ENCODE data around the gene FARS2.
A peak's percentile ranks its signal among the peaks of the same experiment; 100 is the strongest.

GRCh38 chr6:5723841-5724691 lies 462.8 kb downstream of the FARS2 start:
- TF ChIP-seq, protein P1, sequence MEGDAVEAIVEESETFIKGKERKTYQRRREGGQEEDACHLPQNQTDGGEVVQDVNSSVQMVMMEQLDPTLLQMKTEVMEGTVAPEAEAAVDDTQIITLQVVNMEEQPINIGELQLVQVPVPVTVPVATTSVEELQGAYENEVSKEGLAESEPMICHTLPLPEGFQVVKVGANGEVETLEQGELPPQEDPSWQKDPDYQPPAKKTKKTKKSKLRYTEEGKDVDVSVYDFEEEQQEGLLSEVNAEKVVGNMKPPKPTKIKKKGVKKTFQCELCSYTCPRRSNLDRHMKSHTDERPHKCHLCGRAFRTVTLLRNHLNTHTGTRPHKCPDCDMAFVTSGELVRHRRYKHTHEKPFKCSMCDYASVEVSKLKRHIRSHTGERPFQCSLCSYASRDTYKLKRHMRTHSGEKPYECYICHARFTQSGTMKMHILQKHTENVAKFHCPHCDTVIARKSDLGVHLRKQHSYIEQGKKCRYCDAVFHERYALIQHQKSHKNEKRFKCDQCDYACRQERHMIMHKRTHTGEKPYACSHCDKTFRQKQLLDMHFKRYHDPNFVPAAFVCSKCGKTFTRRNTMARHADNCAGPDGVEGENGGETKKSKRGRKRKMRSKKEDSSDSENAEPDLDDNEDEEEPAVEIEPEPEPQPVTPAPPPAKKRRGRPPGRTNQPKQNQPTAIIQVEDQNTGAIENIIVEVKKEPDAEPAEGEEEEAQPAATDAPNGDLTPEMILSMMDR (IDR thresholded peaks at IDR 0.05; ENCODE audit: low read depth, low read length) = no peak
- TF ChIP-seq POLR2A (IDR thresholded peaks at IDR 0.05; ENCODE audit: extremely low read depth, insufficient read length) = peak; percentile 16
- peak; percentile 44 for TF ChIP-seq MAX (IDR thresholded peaks at IDR 0.05; ENCODE audit: low read depth, low read length)
- TF ChIP-seq MYC (IDR thresholded peaks at IDR 0.05; ENCODE audit: low read depth, low read length) = peak; percentile 38; the same call in 1 of the 2 replicates

Data from NB4 (cell line).